Measurements from ENCODE around the gene CDH6. TPM values are rescaled to one million over a fixed set of nuclear protein-coding genes. Genes with fewer than 3 reads are reported as not detected.

Gene CDH6
- total and polyA plus RNA-seq, 2 donors (not counting 1 experiment from before 2014, with no cell fraction given) = not detected

- H2AFZ ChIP-seq (ENCODE audit: insufficient read depth, low read depth, low read length, poor library complexity, severe bottlenecking) = no peak overlapping the region
- no peak overlapping the region for H3K4me3 ChIP-seq (ENCODE audit: control extremely low read depth in 1 of 5, extremely low read depth in 1 of 5, insufficient read depth in 1 of 5, low read depth in 2 of 5, low read length in 4 of 5)
- no peak overlapping the region for H3K9ac ChIP-seq (ENCODE audit: low read length)
- Mint-ChIP-seq H3K4me1 (no peaks in the 10 kb centered on the region), H3K9me3 (ENCODE audit: insufficient read depth) (peaks cover 1% of the 10 kb centered on the region), H3K27me3 (peaks cover 9% of the 10 kb centered on the region), H3K27ac (no peak overlapping the region), H3K4me3 (no peak overlapping the region)
- ChIA-PET POLR2A (no interaction called here), CTCF (interaction anchor here (0.7 kb wide), 1 partner anchor 8 kb away, joined by 4 read pairs; no protein-coding TSS in a partner anchor)
- intact Hi-C loops (cut with micrococcal nuclease) = no loop called here
- peaks cover 0 to 1% (median 0%) of the 10 kb centered on the region in 3 donors for H3K9me3 ChIP-seq (ENCODE audit: control extremely low read depth in 1 of 3, control insufficient read depth in 2 of 3, insufficient read depth in 1 of 3, low read length in 2 of 3)
- no peaks in the 10 kb centered on the region for H3K79me2 ChIP-seq (ENCODE audit: control insufficient read depth, insufficient read depth, low read length)
- WGBS (ENCODE audit: insufficient coverage) = no CpG with 5 or more reads among the region's 1 CpG
- no peak overlapping the region for H3K27ac ChIP-seq (ENCODE audit: low read length in 2 of 2)
- H3K4me1 ChIP-seq (ENCODE audit: control insufficient read depth in 2 of 2, insufficient read depth in 2 of 2, low read length in 2 of 2) = no peaks in the 10 kb centered on the region
- no peaks in the 10 kb centered on the region for H3K36me3 ChIP-seq (replicated peaks in 1 of 2; ENCODE audit: control extremely low read depth in 1 of 2, control insufficient read depth in 1 of 2, extremely low read depth in 1 of 2, insufficient read depth in 2 of 2, low read length in 1 of 2)
- no peaks in the 10 kb centered on the region for H4K20me1 ChIP-seq (ENCODE audit: control insufficient read depth, insufficient read depth, low read length, poor library complexity, severe bottlenecking)
- no peak for ATAC-seq (ENCODE audit: low read depth)
- no peak for DNase-seq
- no peaks in the 10 kb centered on the region for H3K27me3 ChIP-seq (replicated peaks in 1 of 4; ENCODE audit: control extremely low read depth in 1 of 4, control insufficient read depth in 3 of 4, insufficient read depth in 4 of 4, low read length in 3 of 4)
- no peak overlapping the region for H3K4me2 ChIP-seq (replicated peaks; ENCODE audit: low read depth, low read length, poor library complexity, severe bottlenecking)
- no peak for TF ChIP-seq EZH2 (IDR thresholded peaks at IDR 0.05; ENCODE audit: borderline replicate concordance, insufficient read depth, low read depth, low read length, poor library complexity, severe bottlenecking)
- no peak for TF ChIP-seq CTCF (IDR thresholded peaks at IDR 0.05)
These were observed 156.9 kb downstream of the CDH6 start for GRCh38 chr5:31350395-31350794.

GRCh38 chr5:31355337-31355736, 161.9 kb downstream of the CDH6 start:
- Histone ChIP-seq H3K79me2 (ENCODE audit: control insufficient read depth, insufficient read depth, low read length) (no peaks in the 10 kb centered on the region), H3K4me3 (ENCODE audit: control extremely low read depth in 1 of 5, extremely low read depth in 1 of 5, insufficient read depth in 1 of 5, low read depth in 2 of 5, low read length in 4 of 5) (no peak overlapping the region), H4K20me1 (ENCODE audit: control insufficient read depth, insufficient read depth, low read length, poor library complexity, severe bottlenecking) (no peaks in the 10 kb centered on the region), H3K4me1 (ENCODE audit: control insufficient read depth in 2 of 2, insufficient read depth in 2 of 2, low read length in 2 of 2) (no peaks in the 10 kb centered on the region), H3K9me3 (ENCODE audit: control extremely low read depth in 1 of 3, control insufficient read depth in 2 of 3, insufficient read depth in 1 of 3, low read length in 2 of 3) (peaks cover 0 to 10% (median 0%) of the 10 kb centered on the region in 3 donors), H3K36me3 (replicated peaks in 1 of 2; ENCODE audit: control extremely low read depth in 1 of 2, control insufficient read depth in 1 of 2, extremely low read depth in 1 of 2, insufficient read depth in 2 of 2, low read length in 1 of 2) (no peaks in the 10 kb centered on the region), H3K27me3 (replicated peaks in 1 of 4; ENCODE audit: control extremely low read depth in 1 of 4, control insufficient read depth in 3 of 4, insufficient read depth in 4 of 4, low read length in 3 of 4) (no peaks in the 10 kb centered on the region), H3K27ac (ENCODE audit: low read length in 2 of 2) (no peak overlapping the region), H2AFZ (ENCODE audit: insufficient read depth, low read depth, low read length, poor library complexity, severe bottlenecking) (no peak overlapping the region), H3K9ac (ENCODE audit: low read length) (no peak overlapping the region), H3K4me2 (replicated peaks; ENCODE audit: low read depth, low read length, poor library complexity, severe bottlenecking) (no peak overlapping the region)
- CTCF ChIA-PET = no interaction called here
- POLR2A ChIA-PET = no interaction called here
- peaks cover 5% of the 10 kb centered on the region for H3K27me3 Mint-ChIP-seq
- WGBS (ENCODE audit: insufficient coverage) = 94% methylated on average over 3 of the region's 3 CpGs
- ATAC-seq (ENCODE audit: low read depth) = no peak
- H3K4me3 Mint-ChIP-seq = no peak overlapping the region
- no peak for TF ChIP-seq CTCF (IDR thresholded peaks at IDR 0.05)
- no peak for TF ChIP-seq EZH2 (IDR thresholded peaks at IDR 0.05; ENCODE audit: borderline replicate concordance, insufficient read depth, low read depth, low read length, poor library complexity, severe bottlenecking)
- H3K9me3 Mint-ChIP-seq (ENCODE audit: insufficient read depth) = peaks cover 5% of the 10 kb centered on the region
- intact Hi-C loops (cut with micrococcal nuclease) = no loop called here
- no peaks in the 10 kb centered on the region for H3K4me1 Mint-ChIP-seq
- no peak for DNase-seq
- H3K27ac Mint-ChIP-seq = no peak overlapping the region

Data from B cell (primary cell).